Upper lobe of left lung (tissue), 6 donors: ENCODE measurements around the gene ASZ1. TPM values are rescaled to one million over a fixed set of nuclear protein-coding genes. Genes with fewer than 3 reads are reported as not detected.

Experiments used
- ATAC-seq, 2 donors: fragments of 200-7000 bp; cut with Tn5 transposase; one replicate each; pipeline ENCODE4 v1.9.1; 2022; ENCODE audit warnings: mild to moderate bottlenecking in 2 of 2, moderate library complexity in 2 of 2; ENCODE audit not compliant: low FRiP score in 2 of 2
- DNase-seq, 2 donors: peaks; one replicate each; pipeline ENCODE4 v3.0.0-alpha.2; 2019 to 2020
- H3K27ac ChIP-seq, 4 donors: fragments of 200-600 bp; sonication (generic); one replicate each; pipeline ENCODE4 v1.5.1; 2016 to 2019
- H3K27me3 ChIP-seq, 4 donors: fragments of 200-600 bp; sonication (generic); one replicate each; pipeline ENCODE4 v1.5.1; 2017 to 2019
- H3K36me3 ChIP-seq, 4 donors: fragments of 200-600 bp; sonication (generic); one replicate each; pipeline ENCODE4 v1.5.1; 2016 to 2019
- H3K4me1 ChIP-seq, 4 donors: fragments of 200-600 bp; sonication (generic); one replicate each; pipeline ENCODE4 v1.5.1; 2018 to 2019
- H3K4me3 ChIP-seq, 4 donors: fragments of 200-600 bp; sonication (generic); one replicate each; pipeline ENCODE4 v1.5.1; 2017 to 2019; ENCODE audit warnings: mild to moderate bottlenecking in 2 of 4, moderate library complexity in 1 of 4
- H3K9me3 ChIP-seq, 4 donors: fragments of 200-600 bp; sonication (generic); one replicate each; pipeline ENCODE4 v1.5.1; 2018 to 2019
- EP300 ChIP-seq, 4 donors: sonication (generic); formaldehyde crosslinking; IDR thresholded peaks; one replicate each; pipeline ENCODE4 v1.5.1; 2017; ENCODE audit warnings: antibody characterized with exemption in 4 of 4, control low read depth in 2 of 4
- POLR2A ChIP-seq, 4 donors: fragments of 450-650 bp; IDR thresholded peaks; one replicate each; pipeline ENCODE4 v1.5.1; 2016 to 2017; ENCODE audit warnings: antibody characterized with exemption in 4 of 4, mild to moderate bottlenecking in 2 of 4
- POLR2AphosphoS5 ChIP-seq, 2 donors: sonication (generic); formaldehyde crosslinking; IDR thresholded peaks; one replicate each; pipeline ENCODE4 v1.5.1; 2017; ENCODE audit warnings: antibody characterized with exemption in 2 of 2
- WGBS, 2 donors: methylation state at CpG; one replicate each; pipeline ENCODE4 v1.1.5; 2017 to 2018; 5-methylcytosine and 5-hydroxymethylcytosine counted together
- total RNA-seq, 6 donors: library from RNA; depleted of rRNA in 4 of 6; stranded (reverse); fragments of >200 nt in 4 of 6; gene quantifications; one replicate each; pipeline versions ENCODE4 v1.1.0 to v1.2.1, GENCODE V29; 2016 to 2021
- TF ChIP-seq, protein P1 (sequence below), 6 experiments: fragments of 450-650 bp in 4 of 6; fragments of 200-600 bp in 2 of 6; sonication (generic) in 2 of 6; IDR thresholded peaks; one replicate each; pipeline ENCODE4 v1.5.1; 2016 to 2019; ENCODE audit warnings: antibody characterized with exemption in 6 of 6
- donor health status: DM: no; HTN: no; CAD: no; lungs with moderate emphysema.
- donor health status: DM: no; HTN: yes; CAD: no; lungs with severe emphysema.

Gene ASZ1
- total RNA-seq, 6 donors from 2014 or later: not detected

DNA sequence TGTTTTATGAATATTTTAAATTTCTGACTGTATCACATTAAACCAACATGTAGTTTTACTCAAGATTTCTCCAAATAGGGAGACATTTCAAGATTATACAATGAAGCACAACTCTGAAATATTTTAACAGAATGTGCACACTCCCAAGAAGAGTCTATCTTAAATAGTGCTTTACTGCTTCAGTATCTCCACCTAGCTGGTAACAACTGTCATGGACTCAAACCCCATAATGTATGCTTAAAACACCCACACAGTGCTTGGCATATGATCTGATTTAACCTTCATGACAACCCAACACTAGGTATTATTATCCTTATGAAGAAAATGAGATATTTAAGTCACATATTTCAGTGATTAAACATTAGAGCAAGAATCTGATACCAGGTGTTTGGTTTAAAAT is 45.9 kb downstream of the ASZ1 start:
- TF ChIP-seq EP300 (IDR thresholded peaks at IDR 0.05) (no peak), POLR2A (IDR thresholded peaks at IDR 0.05) (no peak), POLR2AphosphoS5 (IDR thresholded peaks at IDR 0.05) (no peak)
- TF ChIP-seq, protein P1, sequence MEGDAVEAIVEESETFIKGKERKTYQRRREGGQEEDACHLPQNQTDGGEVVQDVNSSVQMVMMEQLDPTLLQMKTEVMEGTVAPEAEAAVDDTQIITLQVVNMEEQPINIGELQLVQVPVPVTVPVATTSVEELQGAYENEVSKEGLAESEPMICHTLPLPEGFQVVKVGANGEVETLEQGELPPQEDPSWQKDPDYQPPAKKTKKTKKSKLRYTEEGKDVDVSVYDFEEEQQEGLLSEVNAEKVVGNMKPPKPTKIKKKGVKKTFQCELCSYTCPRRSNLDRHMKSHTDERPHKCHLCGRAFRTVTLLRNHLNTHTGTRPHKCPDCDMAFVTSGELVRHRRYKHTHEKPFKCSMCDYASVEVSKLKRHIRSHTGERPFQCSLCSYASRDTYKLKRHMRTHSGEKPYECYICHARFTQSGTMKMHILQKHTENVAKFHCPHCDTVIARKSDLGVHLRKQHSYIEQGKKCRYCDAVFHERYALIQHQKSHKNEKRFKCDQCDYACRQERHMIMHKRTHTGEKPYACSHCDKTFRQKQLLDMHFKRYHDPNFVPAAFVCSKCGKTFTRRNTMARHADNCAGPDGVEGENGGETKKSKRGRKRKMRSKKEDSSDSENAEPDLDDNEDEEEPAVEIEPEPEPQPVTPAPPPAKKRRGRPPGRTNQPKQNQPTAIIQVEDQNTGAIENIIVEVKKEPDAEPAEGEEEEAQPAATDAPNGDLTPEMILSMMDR (IDR thresholded peaks at IDR 0.05): no peak
- H3K4me1 ChIP-seq: peaks cover 0 to 5% (median 0%) of the 10 kb centered on the region in 4 donors
- no peak overlapping the region for H3K27ac ChIP-seq
- no peaks in the 10 kb centered on the region for H3K36me3 ChIP-seq
- no peak for DNase-seq
- ATAC-seq: no peak
- no peak overlapping the region for H3K4me3 ChIP-seq
- H3K27me3 ChIP-seq: no peaks in the 10 kb centered on the region
- no peaks in the 10 kb centered on the region for H3K9me3 ChIP-seq

DNA sequence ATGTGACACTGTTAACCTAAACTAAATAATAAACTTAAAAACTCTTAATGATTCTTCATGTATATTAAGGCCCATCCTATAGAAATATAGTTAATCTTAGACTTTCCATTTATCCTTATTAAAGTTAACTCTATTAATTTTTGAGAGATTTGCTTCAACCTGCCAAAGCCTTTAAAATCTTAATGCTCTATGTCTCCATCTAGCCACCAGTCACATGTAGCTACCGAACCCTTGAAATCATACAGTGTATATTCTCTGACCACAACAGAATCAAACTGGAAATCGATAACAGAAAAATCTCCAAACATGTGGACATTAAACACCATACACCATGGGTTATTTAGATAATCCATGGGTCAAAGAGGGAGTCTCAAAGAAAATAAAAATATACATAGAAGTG is 51.9 kb downstream of the ASZ1 start:
- no peak for ATAC-seq

DNA sequence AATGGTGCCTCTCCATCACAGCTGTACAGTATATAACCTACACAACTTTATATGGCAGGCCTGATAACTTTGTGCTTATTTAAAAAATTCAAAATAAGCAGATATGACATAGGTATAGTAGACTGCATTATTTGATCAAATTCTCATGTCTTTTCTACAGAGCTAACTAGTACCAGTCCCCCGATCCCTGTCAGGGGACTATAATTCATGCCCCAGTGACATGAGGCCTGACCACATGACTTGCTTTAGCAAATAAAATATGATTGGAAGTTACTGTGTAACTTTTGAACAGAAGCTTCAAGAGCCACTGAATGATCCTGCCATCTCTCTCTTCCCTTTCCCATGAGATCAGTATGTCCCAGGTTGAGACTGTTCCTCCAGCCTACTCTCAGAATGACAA is 55.2 kb downstream of the ASZ1 start:
- Histone ChIP-seq H3K27ac (no peak overlapping the region), H3K36me3 (no peaks in the 10 kb centered on the region), H3K4me3 (no peak overlapping the region), H3K27me3 (no peaks in the 10 kb centered on the region), H3K9me3 (no peaks in the 10 kb centered on the region), H3K4me1 (no peaks in the 10 kb centered on the region)
- no peak for DNase-seq
- WGBS, 2 donors: 96 to 100% methylated on average over 1 of the region's 1 CpG
- no peak for ATAC-seq
- TF ChIP-seq, protein P1 (IDR thresholded peaks at IDR 0.05): no peak
- no peak for TF ChIP-seq EP300 (IDR thresholded peaks at IDR 0.05)
- TF ChIP-seq POLR2AphosphoS5 (IDR thresholded peaks at IDR 0.05): no peak
- no peak for TF ChIP-seq POLR2A (IDR thresholded peaks at IDR 0.05)

More for the DNA sequence above, 51.9 kb downstream of the ASZ1 start:
- no peaks in the 10 kb centered on the region for H3K4me1 ChIP-seq
- H3K4me3 ChIP-seq: no peak overlapping the region
- H3K27me3 ChIP-seq: no peaks in the 10 kb centered on the region
- TF ChIP-seq POLR2AphosphoS5 (IDR thresholded peaks at IDR 0.05) (no peak), EP300 (IDR thresholded peaks at IDR 0.05) (no peak), POLR2A (IDR thresholded peaks at IDR 0.05) (no peak)
- TF ChIP-seq, protein P1 (IDR thresholded peaks at IDR 0.05): no peak
- H3K9me3 ChIP-seq: no peaks in the 10 kb centered on the region
- H3K36me3 ChIP-seq: no peaks in the 10 kb centered on the region
- no peak for DNase-seq
- WGBS, 2 donors: 74 to 77% methylated on average over 2 of the region's 2 CpGs
- no peak overlapping the region for H3K27ac ChIP-seq

DNA sequence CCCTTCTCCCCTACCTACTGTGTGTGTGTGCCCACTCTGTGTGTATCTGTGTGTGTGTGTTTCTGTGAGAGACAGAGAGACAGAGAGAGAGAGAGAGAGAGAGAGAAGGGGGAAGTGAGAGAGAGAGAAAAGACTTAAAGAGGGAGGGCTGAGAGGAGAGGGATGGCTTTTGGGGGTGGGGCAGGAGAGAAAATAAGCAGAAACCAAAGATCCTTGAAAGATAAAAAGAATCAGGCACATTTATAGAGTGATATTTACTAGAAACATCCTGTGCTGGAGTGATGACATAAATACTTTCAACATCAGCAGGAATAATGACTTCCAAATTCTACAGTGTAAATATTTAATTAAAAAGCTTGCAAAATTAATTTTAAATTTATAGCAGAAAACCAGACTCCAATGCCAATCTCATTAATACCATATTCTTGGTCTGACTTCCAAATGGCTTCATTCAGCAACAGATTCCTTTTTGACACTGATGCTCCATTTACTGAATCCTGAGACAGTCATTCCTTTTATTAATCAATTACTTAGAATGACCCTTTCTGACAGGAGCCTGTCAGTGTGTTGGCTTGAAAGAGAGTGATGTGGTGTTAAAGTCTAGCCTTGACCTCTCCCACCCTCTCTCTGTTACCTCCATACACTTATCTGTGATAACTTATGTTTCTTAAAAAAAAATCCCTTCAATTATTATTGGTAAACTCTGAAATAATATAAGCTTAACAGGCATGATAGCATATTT is 62.8 kb downstream of the ASZ1 start:
- Histone ChIP-seq H3K36me3 (no peaks in the 10 kb centered on the region), H3K4me1 (no peaks in the 10 kb centered on the region), H3K9me3 (no peaks in the 10 kb centered on the region), H3K4me3 (no peak overlapping the region), H3K27me3 (no peaks in the 10 kb centered on the region), H3K27ac (no peak overlapping the region)
- no peak for ATAC-seq
- no peak for TF ChIP-seq POLR2AphosphoS5 (IDR thresholded peaks at IDR 0.05)
- TF ChIP-seq, protein P1 (IDR thresholded peaks at IDR 0.05): no peak
- no peak for TF ChIP-seq POLR2A (IDR thresholded peaks at IDR 0.05)
- DNase-seq: no peak

DNA sequence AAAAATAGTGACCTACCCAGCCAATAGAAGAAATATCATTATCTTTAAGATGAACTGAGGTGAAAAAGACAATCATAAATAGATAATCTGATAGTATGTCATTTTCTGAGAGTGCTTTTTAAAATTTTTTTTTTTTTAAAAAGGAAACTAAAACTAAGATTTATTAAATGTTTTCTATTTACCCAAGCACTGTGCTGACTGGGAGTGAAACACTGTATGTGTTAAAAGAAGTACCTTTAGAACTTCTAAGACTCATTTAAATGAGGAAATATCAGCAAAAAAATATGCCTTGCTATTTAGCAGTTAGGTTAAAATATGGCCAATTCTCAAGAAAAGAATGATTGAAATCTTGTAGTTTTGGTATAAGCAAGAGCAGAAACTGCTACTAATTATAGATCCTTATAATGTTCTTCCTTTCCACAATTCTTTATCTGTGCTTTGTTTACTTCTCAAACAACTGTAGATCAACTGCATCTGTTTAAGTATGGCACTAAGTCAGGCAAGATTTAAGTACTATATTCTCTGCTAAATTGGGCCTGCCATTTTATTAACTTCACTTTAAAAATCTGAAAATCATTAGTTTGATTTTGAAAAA is 64.9 kb downstream of the ASZ1 start:
- Histone ChIP-seq H3K27ac (no peak overlapping the region), H3K4me3 (no peak overlapping the region), H3K4me1 (no peaks in the 10 kb centered on the region), H3K9me3 (no peaks in the 10 kb centered on the region), H3K27me3 (no peaks in the 10 kb centered on the region), H3K36me3 (no peaks in the 10 kb centered on the region)
- DNase-seq (no peak), ATAC-seq (no peak)
- TF ChIP-seq, protein P1 (IDR thresholded peaks at IDR 0.05): no peak
- TF ChIP-seq POLR2AphosphoS5 (IDR thresholded peaks at IDR 0.05) (no peak), EP300 (IDR thresholded peaks at IDR 0.05) (no peak), POLR2A (IDR thresholded peaks at IDR 0.05) (no peak)
